GM19193 (cell line): ENCODE data around the gene ZNF264.

Experiments used
- POLR2A ChIP-seq: IDR thresholded peaks from 4 replicates; pipeline ENCODE4 v1.6.1; 2011; ENCODE audit not compliant: insufficient read depth, insufficient read length; ENCODE audit errors: extremely low read depth

Gene ZNF264

DNA sequence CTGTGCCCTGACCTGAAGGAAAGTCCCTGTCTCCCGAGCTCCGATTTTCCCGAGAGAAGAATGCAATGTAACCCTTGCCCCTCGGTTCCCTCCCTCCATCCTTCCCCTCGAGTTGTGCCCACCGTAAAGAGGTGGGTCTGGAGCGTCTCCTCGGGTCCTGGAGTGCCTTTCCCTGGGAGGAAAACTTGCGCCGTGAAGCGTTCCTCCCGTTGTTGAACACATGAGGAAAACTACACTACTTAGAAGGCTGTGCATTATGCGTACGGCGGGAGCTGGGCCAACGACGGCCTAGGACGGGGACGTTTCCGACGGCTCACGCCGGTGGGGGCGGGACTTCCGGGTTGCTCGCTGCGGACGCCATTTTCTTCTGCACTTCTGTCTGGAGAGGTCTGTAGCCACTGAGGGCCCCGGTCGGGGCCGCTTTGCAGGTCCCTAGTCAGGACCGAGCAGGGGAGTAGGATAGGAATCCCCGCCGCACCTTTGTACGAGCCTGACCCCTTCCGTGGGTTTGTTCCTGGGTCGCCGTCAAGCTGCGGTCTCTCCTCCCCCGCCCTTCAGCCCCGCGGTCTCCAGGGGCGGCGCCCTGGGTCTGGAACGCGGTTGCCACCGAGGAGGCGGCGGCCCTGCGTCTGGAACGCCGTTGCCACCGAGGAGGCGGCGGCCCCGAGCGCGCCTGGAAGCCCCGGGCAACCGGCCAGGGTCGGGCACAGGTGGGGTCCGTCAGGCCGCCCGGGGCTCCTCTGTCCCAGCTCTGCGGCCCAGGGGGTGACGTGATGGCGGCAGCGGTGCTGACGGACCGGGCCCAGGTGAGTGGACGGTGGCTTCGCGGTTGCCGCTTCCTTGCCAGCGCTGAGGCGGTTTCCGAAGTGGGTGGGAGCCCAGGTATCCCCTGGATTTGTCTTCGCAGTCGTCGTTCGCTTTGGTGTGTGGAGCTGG, at the start of gene ZNF264:
Gene ZNF264 (plus strand): TSS at position 360 of the 936 bp plus-strand sequence. CDS start 414 bp downstream, at position 774.
- peak; percentile 84 for TF ChIP-seq POLR2A

DNA sequence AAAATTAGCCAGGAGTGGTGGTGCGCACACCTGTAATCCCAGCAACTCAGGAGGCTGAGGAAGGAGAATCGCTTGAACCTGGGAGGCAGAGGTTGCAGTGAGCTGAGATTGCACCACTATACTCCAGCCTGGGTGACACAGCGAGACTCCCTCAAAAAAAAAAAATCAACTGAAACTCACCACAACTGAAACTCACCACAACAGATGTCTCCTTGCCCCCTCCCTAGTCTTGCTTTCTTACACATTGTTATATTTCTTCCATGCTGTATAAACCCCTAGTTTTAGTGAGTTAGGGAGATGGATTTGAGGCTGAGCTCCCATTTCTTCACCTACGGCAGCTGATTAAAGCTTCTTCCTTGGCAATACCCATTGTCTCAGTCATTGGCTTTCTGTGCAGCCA, 49.6 kb upstream of the ZNF264 start:
- no peak for TF ChIP-seq POLR2A

DNA sequence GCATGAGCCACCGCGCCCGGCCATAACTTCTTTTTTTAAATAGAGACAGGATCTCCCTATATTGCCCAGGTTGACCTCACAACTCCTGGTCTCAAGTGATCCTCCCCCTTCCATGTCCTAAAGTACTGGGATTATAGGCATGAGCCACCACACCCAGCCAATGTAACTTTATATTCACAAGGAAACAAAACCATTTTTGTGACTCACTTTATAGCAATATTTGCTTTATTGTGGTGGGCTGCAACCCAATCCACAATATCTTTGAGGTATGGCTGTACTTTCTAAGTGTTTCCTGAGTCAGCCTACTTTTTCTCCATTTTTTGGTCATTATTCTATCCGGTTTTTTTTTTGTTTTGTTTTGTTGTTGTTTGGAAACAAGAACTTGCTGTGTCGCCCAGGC, 38.4 kb upstream of the ZNF264 start:
- TF ChIP-seq POLR2A = no peak

DNA sequence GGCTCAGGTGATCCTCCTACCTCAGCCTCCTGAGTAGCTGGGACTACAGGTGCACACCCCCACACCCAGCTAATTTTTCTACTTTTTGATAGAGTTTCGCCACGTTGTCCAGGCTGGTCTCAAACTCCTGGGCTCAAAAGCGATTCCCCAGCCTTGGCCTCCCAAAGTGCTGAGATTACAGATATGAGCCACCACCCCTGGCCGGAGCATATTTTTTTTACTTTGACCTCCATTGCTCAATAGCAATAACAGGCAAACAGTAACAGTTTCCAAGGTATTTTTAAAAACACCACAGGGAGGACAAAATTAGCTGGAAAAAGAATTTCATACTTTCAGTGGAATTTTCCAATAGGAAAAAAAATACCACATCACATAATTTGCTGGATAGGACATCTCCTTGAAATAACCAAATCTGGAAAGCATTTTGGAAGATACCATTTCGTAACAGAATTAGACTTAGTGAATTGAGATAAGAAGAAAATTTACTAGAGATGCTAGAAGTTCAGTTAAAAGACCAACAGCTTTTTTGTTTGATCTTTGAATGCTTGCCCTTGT, 29.2 kb upstream of the ZNF264 start:
- no peak for TF ChIP-seq POLR2A

DNA sequence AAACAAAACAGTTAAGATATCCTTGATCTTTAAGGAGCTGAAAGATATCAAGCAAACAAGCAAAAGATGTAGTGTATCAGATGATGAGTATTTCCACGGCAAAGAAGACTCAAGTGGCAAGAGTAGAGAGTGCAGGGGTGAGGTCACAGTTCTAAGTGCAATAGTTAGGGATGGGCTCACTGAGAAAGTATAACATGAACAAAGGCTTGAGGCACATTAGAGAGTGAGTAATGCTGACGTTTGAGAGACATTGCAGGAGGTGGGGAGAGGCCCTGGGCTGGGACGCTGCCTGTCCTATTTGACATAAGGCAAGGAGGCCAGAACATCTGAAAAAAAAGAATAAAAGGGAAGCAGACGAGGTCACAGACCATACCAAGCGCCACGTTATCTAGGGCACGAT, 25.5 kb upstream of the ZNF264 start:
- TF ChIP-seq POLR2A = no peak

DNA sequence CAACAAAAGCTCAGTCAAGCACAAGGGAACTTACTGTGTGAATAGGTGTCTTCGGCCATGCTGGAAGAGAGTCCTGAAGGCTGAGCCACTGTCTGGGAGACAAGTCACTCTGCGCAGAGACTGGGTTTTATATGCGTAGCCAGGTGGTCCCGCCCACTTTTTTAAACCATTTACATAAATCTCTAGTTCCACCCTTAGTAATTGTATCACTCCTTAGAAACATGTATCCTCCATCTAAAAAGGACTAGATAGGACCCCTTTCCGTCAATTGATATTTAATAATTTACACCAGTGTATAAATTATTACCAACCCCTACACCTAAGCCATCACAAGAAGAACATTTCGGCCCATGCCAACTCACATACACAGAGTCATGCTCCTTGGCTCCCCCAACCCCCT, 23.9 kb upstream of the ZNF264 start, which contains the start of gene DUXA:
Gene DUXA (minus strand): TSS at position 101 of the 400 bp plus-strand sequence. CDS start 42 bp downstream, at position 59.
- no peak for TF ChIP-seq POLR2A

DNA sequence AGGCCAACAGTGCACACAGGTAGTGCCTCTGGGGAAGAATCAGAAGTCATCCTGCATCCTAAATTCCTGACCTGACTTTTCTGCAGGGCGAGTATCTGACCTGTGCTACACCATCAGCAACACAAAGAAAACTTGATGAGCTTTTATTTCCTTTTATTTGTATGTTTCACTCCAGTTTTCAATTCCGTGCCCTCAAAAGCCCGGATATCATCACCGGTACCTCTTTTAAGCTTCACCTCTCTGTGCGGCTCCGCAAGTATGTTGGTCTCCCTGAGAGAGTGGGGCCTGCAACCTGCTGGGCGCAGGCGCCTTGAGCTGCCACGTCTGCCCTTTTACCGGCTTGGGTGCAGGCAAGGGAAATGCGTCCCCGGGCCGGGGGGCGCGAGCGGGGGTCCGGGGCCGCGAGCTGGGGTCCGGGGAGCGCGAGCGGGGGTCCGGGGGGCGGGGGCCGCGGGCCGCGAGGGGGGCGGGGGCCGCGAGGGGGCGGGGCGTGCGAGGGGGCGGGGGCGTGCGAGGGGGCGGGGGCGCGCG, 19.7 kb upstream of the ZNF264 start:
- no peak for TF ChIP-seq POLR2A

DNA sequence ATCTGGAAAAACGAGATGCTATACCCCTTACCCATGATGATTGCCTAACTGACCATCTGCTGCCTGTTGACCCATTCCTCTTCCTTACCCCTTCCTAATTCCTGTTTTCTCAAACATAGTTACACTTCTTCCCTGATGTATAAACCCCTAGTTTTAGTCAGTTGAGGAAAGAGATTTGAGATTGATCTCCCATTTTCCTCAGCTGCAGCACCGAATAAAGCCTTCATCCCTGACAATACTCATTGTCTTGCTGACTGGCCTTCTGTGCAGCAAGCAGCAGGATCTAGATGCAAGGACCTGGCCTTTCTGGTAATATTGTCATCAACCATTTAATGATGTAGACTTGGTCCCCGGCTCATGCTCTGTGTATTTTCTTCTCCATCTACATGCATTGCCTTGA, 999 bp upstream of the ZNF264 start:
- TF ChIP-seq POLR2A = no peak

DNA sequence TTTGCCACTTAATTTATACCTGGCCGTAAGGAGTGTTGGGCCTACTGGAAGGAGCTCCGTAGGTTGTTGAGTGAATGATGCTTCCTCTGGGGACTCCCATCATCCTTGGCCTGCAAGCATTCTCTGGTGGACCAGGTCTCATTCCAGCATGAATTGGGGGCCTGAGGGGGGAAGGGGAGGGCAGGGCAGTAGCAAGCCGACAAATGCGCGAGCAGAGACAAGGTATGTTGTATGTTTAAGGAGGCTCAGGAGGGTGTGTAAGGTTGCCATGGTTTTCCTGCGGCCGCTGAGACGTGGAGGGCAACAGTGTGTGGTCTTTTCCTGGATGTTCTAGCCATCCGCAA, 749 bp downstream of the ZNF264 start:
- no peak for TF ChIP-seq POLR2A

DNA sequence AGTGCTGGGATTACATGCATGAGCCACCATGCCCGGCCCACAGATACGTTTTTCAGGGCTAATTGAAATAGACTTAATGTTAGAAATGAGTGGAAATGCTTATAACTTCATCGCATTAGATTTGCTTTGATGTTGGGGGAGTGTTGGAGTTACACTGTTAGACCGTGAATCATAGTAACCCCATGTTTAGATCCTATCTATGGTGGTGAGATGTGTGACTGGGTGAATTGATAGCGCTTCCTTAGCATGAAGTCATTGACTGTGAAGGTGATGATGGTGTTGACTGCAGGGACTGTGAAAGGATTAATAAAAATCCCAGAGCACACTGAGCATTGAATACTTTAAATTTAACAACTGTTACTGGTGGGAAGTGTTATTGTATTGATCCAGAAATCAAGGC, 1.7 kb downstream of the ZNF264 start:
- TF ChIP-seq POLR2A = no peak

DNA sequence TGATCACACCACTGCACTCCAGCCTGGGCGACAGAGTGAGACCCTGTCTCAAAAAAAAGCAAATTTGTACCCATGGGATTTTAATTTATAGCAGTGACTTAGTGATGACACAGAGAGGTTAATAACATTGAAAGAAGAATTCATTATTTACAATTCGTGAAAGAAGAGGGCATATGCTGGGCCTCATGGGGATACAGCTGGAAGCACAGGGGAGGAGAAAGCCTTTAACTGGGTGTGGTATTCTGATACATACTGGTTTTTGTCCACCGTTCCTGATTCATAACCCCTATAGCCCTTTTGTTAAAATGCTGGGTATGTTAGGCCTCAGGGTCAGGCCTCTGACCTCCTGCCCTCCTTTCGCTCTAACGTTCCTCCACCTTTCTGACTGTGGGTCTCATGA, 10.9 kb downstream of the ZNF264 start:
- TF ChIP-seq POLR2A = no peak

DNA sequence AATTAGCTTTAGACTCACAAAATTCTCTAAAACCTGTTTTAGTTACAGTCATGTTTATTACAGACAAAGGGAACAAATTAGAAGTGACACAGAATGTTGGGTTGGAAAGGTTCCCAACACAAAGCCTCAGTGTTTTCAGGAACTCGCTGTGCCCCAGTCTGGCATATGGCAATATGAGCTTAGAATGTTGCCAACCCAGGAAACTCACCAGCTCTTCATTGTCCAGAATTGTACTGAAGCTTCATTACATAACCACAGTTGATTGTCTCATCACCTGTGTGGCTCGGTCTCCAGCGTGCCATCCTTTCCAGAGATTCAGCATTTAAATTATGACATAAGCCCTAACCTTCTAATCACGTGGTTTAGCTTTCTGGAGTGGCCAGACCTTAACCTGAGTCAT, 19.1 kb downstream of the ZNF264 start:
- TF ChIP-seq POLR2A = no peak

DNA sequence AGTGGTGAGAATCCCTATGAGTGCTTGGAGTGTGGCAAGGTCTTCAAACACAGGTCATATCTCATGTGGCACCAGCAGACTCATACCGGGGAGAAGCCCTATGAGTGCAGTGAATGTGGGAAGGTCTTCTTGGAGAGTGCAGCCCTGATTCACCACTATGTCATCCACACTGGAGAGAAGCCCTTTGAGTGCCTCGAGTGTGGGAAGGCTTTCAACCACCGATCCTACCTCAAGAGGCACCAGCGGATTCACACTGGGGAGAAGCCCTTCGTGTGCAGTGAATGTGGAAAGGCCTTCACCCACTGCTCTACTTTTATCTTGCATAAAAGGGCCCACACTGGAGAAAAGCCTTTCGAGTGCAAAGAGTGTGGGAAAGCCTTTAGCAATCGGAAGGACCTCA, 20.8 kb downstream of the ZNF264 start:
- no peak for TF ChIP-seq POLR2A

DNA sequence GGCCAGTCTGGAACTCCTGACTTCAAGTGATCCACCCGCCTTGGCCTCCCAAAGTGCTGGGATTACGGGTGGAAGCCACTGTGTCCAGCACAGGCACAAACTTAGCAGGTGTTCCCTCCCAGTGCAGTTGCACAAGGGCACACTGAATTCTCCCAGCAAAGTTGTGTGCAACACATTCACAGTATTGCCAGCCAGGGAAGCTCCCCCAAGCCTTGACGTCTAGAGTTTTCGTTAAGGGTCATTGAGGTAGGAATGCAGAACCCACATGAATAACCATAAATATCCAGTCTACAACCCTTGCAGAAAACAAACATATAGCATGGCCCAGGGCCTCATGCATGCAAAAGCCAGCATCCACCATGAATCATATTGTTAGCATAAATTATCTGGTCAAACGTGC, 36.2 kb downstream of the ZNF264 start:
- TF ChIP-seq POLR2A = no peak

DNA sequence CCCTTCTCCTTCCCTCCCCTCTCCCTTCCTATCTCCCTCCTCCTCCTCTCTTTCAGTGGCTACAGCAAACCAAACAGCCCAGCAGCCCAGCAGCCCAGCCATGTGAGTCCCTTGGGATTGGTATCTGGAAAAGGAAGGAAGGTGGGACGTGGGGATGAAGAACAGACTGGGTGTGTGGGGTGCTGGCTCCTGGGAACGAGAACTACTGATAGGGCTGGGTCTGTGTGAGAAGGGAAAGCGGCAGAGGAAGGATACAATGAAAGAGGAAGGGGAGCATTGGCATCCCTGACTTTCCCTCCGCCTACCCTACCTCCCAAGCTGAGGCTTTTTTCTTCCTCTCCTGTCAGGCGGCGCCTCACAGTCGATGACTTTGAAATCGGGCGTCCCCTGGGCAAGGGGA, 40.4 kb downstream of the ZNF264 start:
- TF ChIP-seq POLR2A = no peak

DNA sequence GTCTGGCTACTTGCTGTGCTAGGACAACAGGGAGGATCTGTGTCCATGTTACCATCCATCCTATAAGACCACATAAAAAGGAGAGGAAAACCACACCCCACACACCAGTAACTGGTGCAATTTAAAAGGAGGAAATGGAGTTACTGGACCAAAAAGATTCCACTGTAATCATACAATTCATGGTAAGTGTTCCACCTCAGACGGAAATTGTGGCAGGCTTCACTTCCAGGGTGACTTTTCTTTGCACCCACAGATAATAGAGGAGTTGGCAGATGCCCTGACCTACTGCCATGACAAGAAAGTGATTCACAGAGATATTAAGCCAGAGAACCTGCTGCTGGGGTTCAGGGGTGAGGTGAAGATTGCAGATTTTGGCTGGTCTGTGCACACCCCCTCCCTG, 41.9 kb downstream of the ZNF264 start:
- no peak for TF ChIP-seq POLR2A
